Transverse colon (tissue), 4 donors: Measurements from ENCODE around the gene HLA-DRB1. TPM values are rescaled to one million over a fixed set of nuclear protein-coding genes. Genes with fewer than 3 reads are reported as not detected.
A peak's percentile ranks its signal among the peaks of the same experiment; 100 is the strongest.

ENCODE experiments used
- DNase-seq: peaks from one replicate; pipeline ENCODE4 v3.0.0-alpha.2; 2019
- H3K27ac ChIP-seq, 4 donors: fragments of 200-600 bp; sonication (generic); 2 replicates each; pipeline ENCODE4 v1.5.1; 2016 to 2018; ENCODE audit warnings: inconsistent platforms in 4 of 4
- H3K27me3 ChIP-seq: fragments of 200-600 bp; sonication (generic); 2 replicates; pipeline ENCODE4 v1.5.1; 2017; ENCODE audit warnings: inconsistent platforms
- H3K36me3 ChIP-seq, 4 donors: fragments of 200-600 bp; sonication (generic); 2 replicates each; pipeline ENCODE4 v1.5.1; 2017 to 2019; ENCODE audit warnings: inconsistent platforms in 4 of 4
- H3K4me1 ChIP-seq, 4 donors: fragments of 200-600 bp; sonication (generic); 2 replicates each; pipeline ENCODE4 v1.5.1; 2017 to 2020; ENCODE audit warnings: inconsistent platforms in 4 of 4
- H3K4me3 ChIP-seq, 4 donors: fragments of 200-600 bp; sonication (generic); 1 replicate in 1 of 4; 2 replicates in 3 of 4; pipeline versions ENCODE4 v1.5.1 to v1.6.1; 2017 to 2019; ENCODE audit warnings: inconsistent platforms in 4 of 4
- H3K9me3 ChIP-seq, 2 donors: fragments of 200-600 bp; sonication (generic); 2 replicates each; pipeline ENCODE4 v1.5.1; 2017 to 2019; ENCODE audit warnings: inconsistent platforms in 2 of 2
- EP300 ChIP-seq: sonication (generic); formaldehyde crosslinking; IDR thresholded peaks from one replicate; pipeline ENCODE4 v1.6.1; 2017; ENCODE audit warnings: antibody characterized with exemption, low read depth
- POLR2A ChIP-seq: fragments of 450-650 bp; IDR thresholded peaks from one replicate; pipeline ENCODE4 v1.6.1; 2016; ENCODE audit warnings: antibody characterized with exemption, mild to moderate bottlenecking, moderate library complexity
- POLR2AphosphoS5 ChIP-seq, 3 donors: sonication (generic); formaldehyde crosslinking; IDR thresholded peaks; one replicate each; pipeline ENCODE4 v1.6.1; 2016; ENCODE audit warnings: antibody characterized with exemption in 3 of 3
- WGBS, 2 donors: methylation state at CpG; one replicate each; pipeline ENCODE4 v1.1.5; 2018; ENCODE audit warnings: low coverage in 1 of 2; 5-methylcytosine and 5-hydroxymethylcytosine counted together
- in situ Hi-C, 4 donors: fragments of 200-750 bp; cut with MboI; loops; one replicate each; pipeline versions ENCODE4 v1.15.0 to v1.15.1; 2017; ENCODE audit warnings: low sequenced_read_pairs in 3 of 4, low pct_ligation_motif_present in 1 of 4, low pct_unique_long_range_greater_than_20kb in 1 of 4
- intact Hi-C: fragments of 100-400 bp; cut with DNase I; formaldehyde crosslinking; loops from one replicate; pipeline ENCODE4 v1.15.1; 2023; ENCODE audit warnings: low total_unique reads
- total RNA-seq, 4 donors: library from RNA; depleted of rRNA; stranded (reverse); fragments of >200 nt; gene quantifications; one replicate each; pipeline ENCODE4 v1.1.0, GENCODE V29; 2016
- TF ChIP-seq, protein P1 (sequence below), 5 experiments: fragments of 200-600 bp in 3 of 5; fragments of 450-650 bp in 2 of 5; sonication (generic) in 3 of 5; IDR thresholded peaks; 1 replicate in 2 of 5; 2 replicates in 3 of 5; pipeline ENCODE4 v1.5.1; 2016 to 2017; ENCODE audit warnings: antibody characterized with exemption in 5 of 5, inconsistent platforms in 3 of 5, mild to moderate bottlenecking in 2 of 5, moderate library complexity in 1 of 5

HLA-DRB1 gene
- total RNA-seq: 10 to 100 TPM in 3 of 4 donors, 1 to 10 TPM in 1; 7.9 to 23.8 (median 12.6) TPM

- Histone ChIP-seq H3K36me3 (no peaks in the 10 kb centered on the region), H3K4me3 (no peak within 1 kb of the TSS), H3K9me3 (no peaks in the 10 kb centered on the region), H3K27me3 (no peaks in the 10 kb centered on the region), H3K4me1 (no peaks in the 10 kb centered on the region), H3K27ac (no peak within 1 kb of the TSS)
- TF ChIP-seq POLR2AphosphoS5 (IDR thresholded peaks at IDR 0.05): peak in 1 of 3 donors; percentile 62
- TF ChIP-seq EP300: no peak
- TF ChIP-seq, protein P1, sequence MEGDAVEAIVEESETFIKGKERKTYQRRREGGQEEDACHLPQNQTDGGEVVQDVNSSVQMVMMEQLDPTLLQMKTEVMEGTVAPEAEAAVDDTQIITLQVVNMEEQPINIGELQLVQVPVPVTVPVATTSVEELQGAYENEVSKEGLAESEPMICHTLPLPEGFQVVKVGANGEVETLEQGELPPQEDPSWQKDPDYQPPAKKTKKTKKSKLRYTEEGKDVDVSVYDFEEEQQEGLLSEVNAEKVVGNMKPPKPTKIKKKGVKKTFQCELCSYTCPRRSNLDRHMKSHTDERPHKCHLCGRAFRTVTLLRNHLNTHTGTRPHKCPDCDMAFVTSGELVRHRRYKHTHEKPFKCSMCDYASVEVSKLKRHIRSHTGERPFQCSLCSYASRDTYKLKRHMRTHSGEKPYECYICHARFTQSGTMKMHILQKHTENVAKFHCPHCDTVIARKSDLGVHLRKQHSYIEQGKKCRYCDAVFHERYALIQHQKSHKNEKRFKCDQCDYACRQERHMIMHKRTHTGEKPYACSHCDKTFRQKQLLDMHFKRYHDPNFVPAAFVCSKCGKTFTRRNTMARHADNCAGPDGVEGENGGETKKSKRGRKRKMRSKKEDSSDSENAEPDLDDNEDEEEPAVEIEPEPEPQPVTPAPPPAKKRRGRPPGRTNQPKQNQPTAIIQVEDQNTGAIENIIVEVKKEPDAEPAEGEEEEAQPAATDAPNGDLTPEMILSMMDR (IDR thresholded peaks at IDR 0.05): no peak
- TF ChIP-seq POLR2A: no peak
- DNase-seq: peak; percentile 25
- intact Hi-C loops: no loop called here
- in situ Hi-C loops: loop anchor here in 3 of 4 donors (5.0 to 25.0 kb wide), 2 partner anchors 63 to 103 kb away; no protein-coding TSS in a partner anchor
- WGBS, 2 donors: 11 to 17% methylated on average over 3 to 9 of the region's 9 CpGs
Observed at GRCh38 chr6:32589596-32590449, at the start of gene HLA-DRB1. Gene HLA-DRB1, minus strand, starts transcription at chr6:32589848. Its CDS starts 106 bp downstream, at chr6:32589742.

DNA sequence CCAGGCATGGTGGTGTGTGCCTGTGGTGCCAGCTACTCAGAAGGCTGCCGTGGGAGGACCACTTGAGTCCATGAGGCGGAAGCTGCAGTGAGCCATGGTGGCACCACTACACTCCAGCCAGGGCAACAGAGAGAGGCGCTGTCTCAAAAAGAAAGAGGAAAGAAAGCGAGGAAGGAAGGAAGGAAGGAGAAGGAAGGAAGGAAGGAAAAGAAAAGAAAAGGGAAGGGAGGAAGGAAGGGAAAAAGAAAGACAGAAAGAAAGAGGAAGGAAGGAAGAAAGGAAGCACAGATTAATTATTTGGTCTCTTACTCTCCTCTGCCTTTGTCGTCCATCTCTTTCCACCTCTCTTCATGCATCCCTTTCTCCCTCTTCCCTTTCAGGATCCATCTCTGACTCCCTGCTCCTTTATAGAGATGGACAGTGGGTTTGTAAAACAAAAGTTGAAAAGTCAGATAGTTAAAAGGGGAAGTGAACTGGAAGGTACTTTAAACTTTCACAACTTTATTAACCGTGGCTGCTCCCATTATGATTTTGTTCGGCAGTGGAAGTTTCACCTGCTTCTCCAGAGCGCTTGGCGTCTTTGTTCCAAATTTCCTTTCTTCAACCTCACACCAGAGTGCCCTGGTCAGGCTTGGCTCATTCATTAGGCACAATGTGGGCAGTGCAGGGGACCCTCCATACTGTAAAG, 49.0 kb upstream of the HLA-DRB1 start:
- no peak overlapping the region for H3K4me3 ChIP-seq
- H3K36me3 ChIP-seq: no peaks in the 10 kb centered on the region
- no peak overlapping the region for H3K27ac ChIP-seq
- in situ Hi-C loops (loop anchor here in 2 of 4 donors (5.0 kb wide), 1 partner anchor 104 kb away; the partner anchor contains the start of gene HLA-DQA2 (in 2 of the 2)), intact Hi-C loops (no loop called here)
- no peaks in the 10 kb centered on the region for H3K9me3 ChIP-seq
- no peak for DNase-seq
- no peaks in the 10 kb centered on the region for H3K27me3 ChIP-seq
- H3K4me1 ChIP-seq: no peaks in the 10 kb centered on the region
- TF ChIP-seq EP300 (no peak), POLR2AphosphoS5 (IDR thresholded peaks at IDR 0.05) (no peak), POLR2A (no peak)
- TF ChIP-seq, protein P1 (IDR thresholded peaks at IDR 0.05): no peak
- 17 to 22% methylated on average over 2 to 7 of the region's 9 CpGs for WGBS, 2 donors

GRCh38 chr6:32637883-32638282, 48.2 kb upstream of the HLA-DRB1 start:
- in situ Hi-C loops: loop anchor here in 2 of 4 donors (5.0 kb wide), 1 partner anchor 104 kb away; the partner anchor contains the start of gene HLA-DQA2 (in 2 of the 2)

More at GRCh38 chr6:32637883-32638282, 48.2 kb upstream of the HLA-DRB1 start:
- intact Hi-C loops: no loop called here
- Histone ChIP-seq H3K9me3 (no peaks in the 10 kb centered on the region), H3K27me3 (no peaks in the 10 kb centered on the region), H3K27ac (no peak overlapping the region), H3K4me1 (no peaks in the 10 kb centered on the region), H3K4me3 (no peak overlapping the region), H3K36me3 (no peaks in the 10 kb centered on the region)
- TF ChIP-seq POLR2A (no peak), POLR2AphosphoS5 (IDR thresholded peaks at IDR 0.05) (no peak)
- TF ChIP-seq, protein P1 (IDR thresholded peaks at IDR 0.05): no peak
- DNase-seq: no peak
- 45 to 100% methylated on average over 1 to 3 of the region's 3 CpGs for WGBS, 2 donors
